HG03196 (cell line): Measurements from ENCODE around the gene KCNA2.

ENCODE experiments used
- ATAC-seq: cut with Tn5 transposase; IDR thresholded peaks from one replicate; pipeline ENCODE4 v1.9.1; 2021; ENCODE audit not compliant: unreplicated experiment

The KCNA2 gene

GRCh38 chr1:110604586-110605148 lies 1.5 kb downstream of the KCNA2 start:
- no peak for ATAC-seq

GRCh38 chr1:110603058-110603457 lies 3.1 kb downstream of the KCNA2 start:
- ATAC-seq: no peak

- ATAC-seq: no peak
Observed at GRCh38 chr1:110602466-110602865, 3.7 kb downstream of the KCNA2 start.

GRCh38 chr1:110601332-110601731 lies 4.8 kb downstream of the KCNA2 start:
- no peak for ATAC-seq

GRCh38 chr1:110600716-110601115 lies 5.4 kb downstream of the KCNA2 start:
- ATAC-seq: no peak

- no peak for ATAC-seq
Observed at GRCh38 chr1:110597966-110598365, 8.2 kb downstream of the KCNA2 start.

GRCh38 chr1:110596312-110596711 lies 9.8 kb downstream of the KCNA2 start:
- ATAC-seq: no peak

- ATAC-seq: no peak
Observed at GRCh38 chr1:110595353-110595710, 10.8 kb downstream of the KCNA2 start.

- no peak for ATAC-seq
Observed at GRCh38 chr1:110594456-110595352, 11.5 kb downstream of the KCNA2 start.

- ATAC-seq: no peak
Observed at GRCh38 chr1:110593902-110594301, 12.3 kb downstream of the KCNA2 start.

GRCh38 chr1:110591956-110592355 lies 14.2 kb downstream of the KCNA2 start:
- ATAC-seq: no peak

- no peak for ATAC-seq
Observed at GRCh38 chr1:110588991-110589390, 17.2 kb downstream of the KCNA2 start.

GRCh38 chr1:110588486-110588885 lies 17.7 kb downstream of the KCNA2 start:
- no peak for ATAC-seq

- no peak for ATAC-seq
Observed at GRCh38 chr1:110587906-110588305, 18.3 kb downstream of the KCNA2 start.

GRCh38 chr1:110585481-110585880 lies 20.7 kb downstream of the KCNA2 start:
- no peak for ATAC-seq

- no peak for ATAC-seq
Observed at GRCh38 chr1:110584045-110584444, 22.1 kb downstream of the KCNA2 start.

GRCh38 chr1:110583505-110583904 lies 22.7 kb downstream of the KCNA2 start:
- ATAC-seq: no peak

- no peak for ATAC-seq
Observed at GRCh38 chr1:110582378-110582777, 23.8 kb downstream of the KCNA2 start.

GRCh38 chr1:110581682-110582145 lies 24.4 kb downstream of the KCNA2 start:
- ATAC-seq: no peak

GRCh38 chr1:110580244-110580643 lies 25.9 kb downstream of the KCNA2 start:
- no peak for ATAC-seq

GRCh38 chr1:110579460-110579859 lies 26.7 kb downstream of the KCNA2 start:
- no peak for ATAC-seq

- no peak for ATAC-seq
Observed at GRCh38 chr1:110576441-110576840, 29.7 kb downstream of the KCNA2 start.
